Aorta (tissue), 5 donors: ENCODE data around the gene COL6A3. TPM values are rescaled to one million over a fixed set of nuclear protein-coding genes. Genes with fewer than 3 reads are reported as not detected.

Experiments
- ATAC-seq: fragments of 200-7000 bp; cut with Tn5 transposase; one replicate; pipeline ENCODE4 v1.9.1; 2022; ENCODE audit warnings: moderate library complexity; ENCODE audit not compliant: low FRiP score
- DNase-seq, 2 donors: peaks; one replicate each; pipeline ENCODE4 v3.0.0-alpha.2; 2020
- H3K27ac ChIP-seq, 2 donors: one replicate each; pipeline ENCODE4 v1.5.1; 2013; ENCODE audit warnings: low read length in 2 of 2, mild to moderate bottlenecking in 2 of 2, moderate library complexity in 2 of 2, control low read depth in 1 of 2, inconsistent platforms in 1 of 2, low read depth in 1 of 2
- H3K27me3 ChIP-seq, 2 donors: one replicate each; pipeline ENCODE4 v1.6.1; 2013; ENCODE audit warnings: control low read depth in 1 of 2, low read length in 1 of 2, mild to moderate bottlenecking in 1 of 2, moderate library complexity in 1 of 2; ENCODE audit not compliant: insufficient read depth in 2 of 2, control insufficient read depth in 1 of 2
- H3K36me3 ChIP-seq, 2 donors: one replicate each; pipeline ENCODE4 v1.6.1; 2013; ENCODE audit warnings: control low read depth in 1 of 2, low read length in 1 of 2, mild to moderate bottlenecking in 1 of 2; ENCODE audit not compliant: insufficient read depth in 2 of 2, control insufficient read depth in 1 of 2
- H3K4me1 ChIP-seq, 2 donors: one replicate each; pipeline ENCODE4 v1.6.1; 2013; ENCODE audit warnings: low read length in 2 of 2, control low read depth in 1 of 2, mild to moderate bottlenecking in 1 of 2, moderate library complexity in 1 of 2; ENCODE audit not compliant: insufficient read depth in 2 of 2, control insufficient read depth in 1 of 2
- H3K4me3 ChIP-seq, 2 donors: one replicate each; pipeline ENCODE4 v1.5.1; 2013; ENCODE audit warnings: low read length in 2 of 2, control low read depth in 1 of 2, mild to moderate bottlenecking in 1 of 2
- H3K9me3 ChIP-seq: one replicate; pipeline ENCODE4 v1.6.1; 2013; ENCODE audit warnings: mild to moderate bottlenecking, low read length; ENCODE audit not compliant: control insufficient read depth
- WGBS, 2 donors: extraction: QIAGEN DNeasy Blood & Tissue Kit; methylation state at CpG; one replicate each; pipeline ENCODE4 v1.1.7; 2013; 5-methylcytosine and 5-hydroxymethylcytosine counted together
- intact Hi-C, 2 donors: fragments of 100-400 bp; cut with DNase I; formaldehyde crosslinking; loops; one replicate each; pipeline versions ENCODE4 v1.14.2 to v1.15.0; 2022
- polyA plus RNA-seq, 2 donors: library from polyadenylated mRNA; stranded (reverse); fragments of 200-250 nt; gene quantifications; one replicate each; pipeline ENCODE4 v1.2.3, GENCODE V29; 2013
- total RNA-seq, 2 donors: library from RNA; stranded (reverse); fragmentation: NEBNext Ultra II Directional; extraction: Animal tissue kit (Norgen Biotek cat#: 25700); gene quantifications; one replicate each; pipeline ENCODE4 v1.2.1, GENCODE V29; 2021
- donor health status: healthy with polysubstance abuse.
- donor health status: Bipolar disorder and iron deficiency.
- donor health status: DM: no; HTN: no; CAD: no.
- donor health status: DM: no; HTN: no; CAD: no.
- donor health status: DM: yes; HTN: yes; CAD: no.

The COL6A3 gene
- total and polyA plus RNA-seq, 4 donors, result 7.3 to 289 (median 122) TPM

- Histone ChIP-seq H3K4me1 (peaks cover 3 to 4% of the 10 kb centered on the region in 2 donors), H3K27me3 (no peaks in the 10 kb centered on the region)
Measured at GRCh38 chr2:237319086-237319820, 94.7 kb downstream of the COL6A3 start.

DNA sequence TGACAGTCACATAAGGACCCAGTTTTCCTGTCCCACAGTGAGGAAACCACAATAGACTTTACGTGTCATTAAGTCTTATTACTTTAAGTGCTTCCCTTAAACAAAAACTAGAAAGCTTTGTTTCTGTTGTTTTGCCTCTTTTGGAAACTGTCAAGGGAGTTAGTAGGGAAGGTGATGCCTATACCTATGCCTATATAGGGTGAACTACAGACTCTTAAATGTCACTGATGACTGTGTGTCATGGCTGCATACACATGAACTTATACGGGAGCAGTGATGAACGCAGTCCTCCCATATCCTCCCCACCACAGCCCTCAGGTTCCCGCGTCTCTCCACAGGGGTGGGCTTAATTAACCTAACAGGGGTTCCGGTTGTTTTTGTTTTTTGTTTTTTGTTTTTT is 97.6 kb downstream of the COL6A3 start:
- intact Hi-C loops, result loop anchor here in 1 of 2 donors (5.0 kb wide), 1 partner anchor 96 kb away; the partner anchor contains the start of gene COL6A3
- 71 to 75% methylated on average over 6 of the region's 6 CpGs for WGBS, 2 donors
- no peak for ATAC-seq

More at GRCh38 chr2:237319086-237319820, 94.7 kb downstream of the COL6A3 start:
- Histone ChIP-seq H3K9me3 (no peaks in the 10 kb centered on the region), H3K36me3 (no peaks in the 10 kb centered on the region), H3K4me3 (no peak overlapping the region), H3K27ac (no peak overlapping the region)
- ATAC-seq, result no peak
- no peak for DNase-seq
- 73 to 81% methylated on average over 15 of the region's 15 CpGs for WGBS, 2 donors
- intact Hi-C loops, result loop anchor here in 1 of 2 donors (5.0 kb wide), 1 partner anchor 93 kb away; the partner anchor contains the start of gene COL6A3

GRCh38 chr2:237315829-237316225 is 98.1 kb downstream of the COL6A3 start:
- Histone ChIP-seq H3K9me3 (no peaks in the 10 kb centered on the region), H3K27me3 (no peaks in the 10 kb centered on the region), H3K4me3 (no peak overlapping the region), H3K4me1 (peaks cover 3 to 4% of the 10 kb centered on the region in 2 donors), H3K27ac (peak overlapping the region; percentile 96 to 99), H3K36me3 (no peaks in the 10 kb centered on the region)
- DNase-seq, result no peak
- ATAC-seq, result no peak
- 6 to 7% methylated on average over 6 of the region's 6 CpGs for WGBS, 2 donors
- intact Hi-C loops, result loop anchor here in 1 of 2 donors (5.0 kb wide), 1 partner anchor 96 kb away; the partner anchor contains the start of gene COL6A3

More for the DNA sequence above, 97.6 kb downstream of the COL6A3 start:
- H3K27me3 ChIP-seq, result no peaks in the 10 kb centered on the region
- H3K36me3 ChIP-seq, result no peaks in the 10 kb centered on the region
- H3K4me1 ChIP-seq, result peaks cover 3 to 4% of the 10 kb centered on the region in 2 donors
- DNase-seq, result no peak
- H3K4me3 ChIP-seq, result no peak overlapping the region
- H3K9me3 ChIP-seq, result no peaks in the 10 kb centered on the region
- H3K27ac ChIP-seq, result peak overlapping the region; percentile 96 to 99

DNA sequence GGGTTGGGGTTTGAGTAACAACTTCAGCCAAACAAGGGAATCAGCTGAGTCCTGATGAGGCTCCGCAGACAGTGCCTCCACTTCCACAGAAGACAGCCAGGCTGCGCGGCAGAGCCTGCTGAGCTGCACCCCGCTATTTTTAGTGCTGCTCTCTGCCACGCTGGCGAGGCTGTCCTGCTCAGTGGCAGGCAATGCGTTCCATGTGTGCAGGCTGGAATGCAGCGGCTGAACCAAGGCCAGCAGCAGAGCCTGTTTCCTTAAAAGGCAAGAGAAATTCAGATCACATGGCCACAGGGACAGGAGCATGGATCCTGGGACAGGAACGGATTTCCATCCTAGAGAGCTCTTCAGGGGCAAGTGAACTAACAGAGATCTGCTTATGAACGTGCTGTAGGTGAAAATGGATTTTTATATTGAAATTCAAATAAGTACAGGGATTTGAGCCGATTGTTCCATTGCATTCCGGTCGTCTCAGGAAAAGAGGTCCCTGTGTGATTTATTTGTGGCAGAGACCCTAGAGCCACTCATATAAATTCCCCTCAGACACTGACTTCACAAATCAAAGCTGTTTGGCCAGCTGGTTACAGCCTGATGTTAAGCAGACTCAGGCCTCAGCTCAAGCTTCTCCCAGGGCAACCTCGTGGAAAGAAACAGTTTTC is 98.7 kb downstream of the COL6A3 start:
- H3K36me3 ChIP-seq, result no peaks in the 10 kb centered on the region
- peak; percentile 93 to 94 for DNase-seq
- H3K27me3 ChIP-seq, result no peaks in the 10 kb centered on the region
- WGBS, 2 donors, result 1 to 5% methylated on average over 14 of the region's 14 CpGs
- H3K4me3 ChIP-seq, result no peak overlapping the region
- intact Hi-C loops, result loop anchor here in 1 of 2 donors (5.0 kb wide), 1 partner anchor 97 kb away; the partner anchor contains the start of gene COL6A3
- peaks cover 0 to 3% of the 10 kb centered on the region in 2 donors for H3K4me1 ChIP-seq
- peak; percentile 94 for ATAC-seq
- peak overlapping the region; percentile 97 to 99 for H3K27ac ChIP-seq
- H3K9me3 ChIP-seq, result no peaks in the 10 kb centered on the region

DNA sequence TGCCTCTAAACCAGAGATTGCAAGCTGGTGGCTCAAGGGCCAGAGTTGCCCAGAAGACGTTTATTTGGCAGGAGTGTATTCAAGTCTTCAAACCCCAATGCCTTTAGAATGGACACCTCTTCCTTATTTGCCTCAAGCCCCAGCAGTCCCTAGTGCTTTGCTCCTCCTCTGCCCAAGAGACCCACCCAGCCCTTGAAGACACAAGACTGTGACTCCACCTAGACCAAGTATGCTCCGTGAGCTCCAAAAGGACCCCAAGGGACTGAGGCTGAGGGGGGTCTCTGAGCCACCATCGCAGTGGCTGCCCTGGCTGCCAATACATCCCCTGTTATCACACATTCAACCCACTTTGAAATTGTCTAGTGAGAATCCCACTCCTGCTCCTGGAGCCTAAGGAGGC is 99.3 kb downstream of the COL6A3 start:
- ATAC-seq (no peak), DNase-seq (no peak)
- H3K27me3 ChIP-seq, result no peaks in the 10 kb centered on the region
- no peaks in the 10 kb centered on the region for H3K9me3 ChIP-seq
- intact Hi-C loops, result loop anchor here in 1 of 2 donors (5.0 kb wide), 1 partner anchor 98 kb away; the partner anchor contains the start of gene COL6A3
- no peak overlapping the region for H3K4me3 ChIP-seq
- peak overlapping the region; percentile 97 to 99 for H3K27ac ChIP-seq
- H3K36me3 ChIP-seq, result no peaks in the 10 kb centered on the region
- peaks cover 0 to 3% of the 10 kb centered on the region in 2 donors for H3K4me1 ChIP-seq
- 42 to 43% methylated on average over 3 of the region's 3 CpGs for WGBS, 2 donors

DNA sequence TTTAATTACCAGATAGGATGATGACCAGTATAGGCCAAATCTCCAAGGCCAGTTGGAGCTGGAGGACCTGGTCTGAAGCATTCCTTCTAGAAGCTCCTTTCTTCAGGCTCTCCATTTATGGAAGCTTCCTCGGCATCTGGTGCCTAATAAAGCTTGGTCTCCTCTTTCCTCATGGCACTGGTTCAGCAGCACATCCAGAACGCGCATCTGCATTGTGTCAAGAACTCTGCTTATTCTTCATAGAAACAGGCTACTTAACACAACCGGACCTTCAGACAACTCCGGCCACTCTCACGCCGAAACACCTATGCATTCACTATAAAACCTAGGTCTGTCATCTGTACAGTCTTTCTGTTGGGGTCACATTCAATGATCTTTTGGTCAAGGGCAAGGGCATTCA is 99.8 kb downstream of the COL6A3 start:
- intact Hi-C loops, result no loop called here
- no peaks in the 10 kb centered on the region for H3K27me3 ChIP-seq
- 90 to 92% methylated on average over 7 of the region's 7 CpGs for WGBS, 2 donors
- DNase-seq, result no peak
- H3K4me3 ChIP-seq, result no peak overlapping the region
- no peaks in the 10 kb centered on the region for H3K36me3 ChIP-seq
- no peak for ATAC-seq
- H3K4me1 ChIP-seq, result peaks cover 0 to 3% of the 10 kb centered on the region in 2 donors
- peak overlapping the region; percentile 97 to 99 for H3K27ac ChIP-seq
- no peaks in the 10 kb centered on the region for H3K9me3 ChIP-seq

- no peaks in the 10 kb centered on the region for H3K27me3 ChIP-seq
- no peak overlapping the region for H3K27ac ChIP-seq
- H3K4me1 ChIP-seq, result peaks cover 0 to 4% of the 10 kb centered on the region in 2 donors
- no peaks in the 10 kb centered on the region for H3K36me3 ChIP-seq
- DNase-seq, result no peak
- no peak for ATAC-seq
- no peak overlapping the region for H3K4me3 ChIP-seq
- intact Hi-C loops, result no loop called here
- H3K9me3 ChIP-seq, result no peaks in the 10 kb centered on the region
- 85 to 93% methylated on average over 12 of the region's 12 CpGs for WGBS, 2 donors
Measured at GRCh38 chr2:237312021-237312755, 101.8 kb downstream of the COL6A3 start.

GRCh38 chr2:237310515-237311114 is 103.3 kb downstream of the COL6A3 start:
- intact Hi-C loops, result no loop called here
- Histone ChIP-seq H3K4me1 (peaks cover 0 to 5% of the 10 kb centered on the region in 2 donors), H3K4me3 (no peak overlapping the region), H3K36me3 (no peaks in the 10 kb centered on the region), H3K9me3 (no peaks in the 10 kb centered on the region), H3K27me3 (no peaks in the 10 kb centered on the region), H3K27ac (no peak overlapping the region)
- no peak for DNase-seq
- 71 to 75% methylated on average over 14 of the region's 14 CpGs for whole genome bisulfite sequencing, 2 donors
- no peak for ATAC-seq
